GM04504 (cell line): ENCODE data around the gene RAP1GAP.

Experiments
- DNase-seq: peaks from one replicate; pipeline ENCODE4 v3.0.0-alpha.2; 2012; ENCODE audit warnings: low read depth

The RAP1GAP gene

GRCh38 chr1:21625390-21626190 lies 43.6 kb downstream of the RAP1GAP start:
- DNase-seq, result no peak

DNA sequence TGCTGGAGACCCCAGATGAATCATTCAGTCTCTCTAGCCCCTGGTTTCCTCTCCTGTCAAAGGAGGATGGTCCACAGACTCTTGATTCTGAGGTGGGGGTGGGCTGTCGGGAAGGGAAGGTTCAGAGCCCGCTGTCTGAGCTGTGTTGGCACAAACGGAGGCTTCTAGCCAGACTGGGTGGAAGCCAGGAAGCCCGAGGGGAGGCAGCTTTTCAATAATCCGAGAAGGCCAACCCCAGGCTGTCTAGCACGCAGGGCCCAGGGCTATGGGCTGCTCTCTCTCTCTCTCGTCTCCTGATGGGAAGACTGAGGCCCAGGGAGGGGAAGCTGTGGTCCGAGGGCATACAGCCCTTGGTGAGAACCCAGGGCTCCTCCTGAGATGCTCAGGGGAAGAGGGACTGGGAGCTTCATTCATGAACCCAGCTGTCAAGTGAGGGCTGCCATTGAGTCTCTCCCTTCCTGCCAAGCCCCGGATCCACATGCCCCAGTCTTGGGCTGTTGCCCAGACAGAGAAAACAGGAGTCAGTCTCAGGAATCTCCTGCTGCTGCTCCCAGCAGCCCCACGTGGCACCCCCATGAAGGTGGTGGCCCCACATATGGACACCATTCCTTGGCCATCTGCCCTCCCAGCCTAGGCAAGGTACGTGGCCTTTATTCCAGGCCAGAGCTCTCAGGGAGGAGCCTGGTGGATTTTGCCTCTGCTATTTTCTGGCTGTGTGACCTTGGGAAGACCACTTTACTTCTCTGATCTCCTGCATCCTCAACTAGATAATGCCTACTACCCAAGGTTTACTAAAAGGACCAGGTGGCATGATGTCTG lies 44.4 kb downstream of the RAP1GAP start:
- DNase-seq, result no peak

GRCh38 chr1:21623410-21623961 lies 45.7 kb downstream of the RAP1GAP start:
- DNase-seq, result no peak

- DNase-seq, result no peak
Measured at GRCh38 chr1:21622466-21623315, 46.5 kb downstream of the RAP1GAP start.

DNA sequence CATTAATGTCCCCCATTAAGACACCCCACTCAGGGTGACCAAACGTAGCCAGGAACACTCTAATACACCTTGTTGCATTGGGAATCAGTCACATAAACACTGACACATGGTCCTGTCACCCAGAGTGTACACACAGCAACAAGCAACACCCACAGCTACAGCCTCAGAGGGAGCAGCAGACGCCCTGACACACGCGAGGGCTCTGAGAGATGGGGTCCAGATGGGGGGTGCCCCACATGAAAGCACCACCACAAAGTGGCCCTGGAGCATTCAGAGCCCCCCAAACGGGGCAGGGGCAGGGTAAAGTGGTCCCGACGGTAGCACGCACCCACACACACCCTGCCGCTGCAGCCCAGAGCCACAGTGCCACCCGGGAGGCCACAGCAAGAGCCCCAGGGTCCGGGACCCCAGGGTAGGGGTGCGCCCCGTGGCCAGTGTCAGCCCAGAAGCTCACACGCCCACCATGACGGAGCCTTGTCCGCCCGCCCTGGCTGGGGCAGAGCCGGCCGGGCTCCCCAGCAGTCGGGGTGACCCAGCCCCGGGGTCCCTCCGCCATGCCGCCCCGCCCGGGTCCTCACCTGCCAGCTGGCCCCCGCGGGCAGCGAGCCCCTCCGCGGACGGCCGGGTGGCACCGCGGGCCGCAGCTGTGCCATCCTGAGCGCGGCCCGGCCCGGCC lies 47.3 kb downstream of the RAP1GAP start:
- no peak for DNase-seq

DNA sequence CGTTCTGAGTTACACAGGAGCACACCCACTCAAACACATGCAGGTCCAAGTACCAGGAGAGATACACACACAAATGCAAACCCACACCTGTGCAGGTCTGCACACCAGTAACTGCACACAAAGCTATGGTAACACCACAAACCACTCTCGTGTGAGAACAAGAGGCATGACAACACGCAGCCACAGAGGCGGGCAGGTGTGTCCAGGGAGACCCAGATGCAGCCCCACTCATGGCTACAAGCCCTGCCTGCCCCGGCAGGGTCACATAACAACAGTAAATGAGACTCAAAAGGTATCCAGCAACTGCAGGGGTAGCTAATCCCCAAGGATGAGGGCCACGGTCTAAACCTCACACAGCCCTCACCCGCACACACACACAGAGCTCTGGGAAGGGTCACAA lies 48.1 kb downstream of the RAP1GAP start:
- no peak for DNase-seq

GRCh38 chr1:21620496-21620895 lies 48.7 kb downstream of the RAP1GAP start:
- no peak for DNase-seq

GRCh38 chr1:21620011-21620410 lies 49.1 kb downstream of the RAP1GAP start:
- no peak for DNase-seq

- DNase-seq, result no peak
Measured at GRCh38 chr1:21619375-21619947, 49.7 kb downstream of the RAP1GAP start.

DNA sequence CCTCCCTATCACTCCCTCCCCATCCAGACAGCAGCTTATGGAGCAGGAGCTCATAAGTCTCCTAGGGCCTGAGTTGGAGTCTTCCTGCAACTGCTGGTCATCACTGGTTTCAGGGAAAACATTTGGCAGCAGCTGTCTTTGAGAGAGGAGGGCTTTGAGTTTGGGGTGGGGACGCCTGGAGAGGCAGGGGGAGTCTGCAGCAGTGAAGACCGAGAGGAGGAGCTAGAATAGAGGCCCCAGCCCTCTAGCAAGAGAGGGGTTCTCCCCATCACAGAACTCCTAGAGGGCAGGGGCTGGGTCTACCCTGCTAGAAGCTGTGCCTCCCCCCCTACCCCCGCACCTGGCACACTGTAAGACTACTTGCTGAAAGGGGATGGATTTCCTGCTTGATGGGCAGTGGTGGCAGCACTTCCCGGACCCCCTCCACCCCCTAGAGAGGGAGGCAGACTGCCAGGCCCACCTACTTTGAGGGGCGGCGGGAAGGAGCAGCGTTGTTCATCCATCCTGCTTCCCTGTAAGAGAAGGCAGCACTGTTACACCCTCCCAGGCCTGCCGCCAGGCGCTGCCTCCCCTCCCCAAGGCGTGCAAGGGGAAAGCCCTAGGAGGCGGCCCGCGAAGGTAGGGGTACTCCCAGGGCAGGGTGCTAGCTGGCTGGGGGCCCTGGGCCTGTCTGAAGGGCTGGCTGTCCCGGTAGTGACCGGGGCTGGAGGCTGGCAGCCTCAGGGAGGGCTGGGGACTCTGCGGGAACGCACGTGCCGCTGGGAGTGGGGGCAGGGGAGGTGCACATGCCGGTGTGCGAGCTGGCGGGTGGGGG lies 50.4 kb downstream of the RAP1GAP start:
- no peak for DNase-seq

DNA sequence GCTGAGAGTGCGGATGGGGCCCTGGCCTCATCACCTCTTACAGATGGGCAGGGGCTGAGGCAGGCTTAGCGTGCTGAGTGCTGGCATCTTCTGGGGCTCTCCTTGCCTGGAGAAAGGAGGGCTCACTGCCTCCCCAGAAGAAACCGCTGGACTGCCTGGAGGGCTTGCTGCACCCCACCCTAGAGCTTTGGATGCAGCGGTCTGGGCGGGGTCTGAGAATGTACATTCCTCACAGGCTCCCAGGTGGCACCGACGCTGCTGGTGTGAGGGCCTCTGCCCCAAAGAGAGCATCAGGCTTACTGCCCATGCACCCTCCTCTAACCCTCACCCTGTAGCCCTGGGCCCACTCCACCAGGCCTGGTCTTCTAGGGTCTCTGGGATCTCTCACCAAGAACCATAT lies 51.1 kb downstream of the RAP1GAP start:
- DNase-seq, result no peak

- no peak for DNase-seq
Measured at GRCh38 chr1:21617126-21617738, 51.9 kb downstream of the RAP1GAP start.

GRCh38 chr1:21616372-21616771 lies 52.8 kb downstream of the RAP1GAP start:
- no peak for DNase-seq

- DNase-seq, result no peak
Measured at GRCh38 chr1:21614419-21615115, 54.6 kb downstream of the RAP1GAP start.

- no peak for DNase-seq
Measured at GRCh38 chr1:21613072-21613867, 55.9 kb downstream of the RAP1GAP start.

DNA sequence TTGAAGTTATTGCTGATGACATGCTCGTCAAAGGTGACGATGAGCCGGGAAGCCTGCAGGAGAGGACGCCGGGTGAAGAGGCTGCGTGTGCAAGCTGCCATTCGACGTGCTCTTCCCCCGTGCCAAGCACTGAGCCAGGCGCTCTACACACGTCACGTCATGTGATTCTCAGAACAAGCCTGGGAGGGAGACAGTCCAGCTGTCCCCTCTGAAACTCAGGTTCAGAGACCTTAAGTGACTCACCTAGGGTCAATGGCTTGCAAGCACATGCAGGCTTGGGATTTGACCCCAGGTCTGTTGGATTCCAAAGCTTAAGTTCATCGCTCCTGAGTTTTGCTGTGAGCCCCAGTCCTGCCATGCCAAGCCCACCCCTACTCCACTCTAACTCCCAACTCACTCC lies 57.1 kb downstream of the RAP1GAP start:
- DNase-seq, result no peak

- no peak for DNase-seq
Measured at GRCh38 chr1:21610989-21611785, 58.0 kb downstream of the RAP1GAP start.

- no peak for DNase-seq
Measured at GRCh38 chr1:21610027-21610426, 59.1 kb downstream of the RAP1GAP start.
